ENCODE results near the gene PRM2.

GRCh38 chr16:11290102-11290893 is 14.0 kb upstream of the PRM2 start:
- TF ChIP-seq USF1 (IDR thresholded peaks at IDR 0.05; ENCODE audit: borderline replicate concordance, low read depth) (no peak), MXI1 (IDR thresholded peaks at IDR 0.05; ENCODE audit: low read depth, low read length) (no peak), CTCF (IDR thresholded peaks at IDR 0.05) (no peak), RCOR1 (IDR thresholded peaks at IDR 0.05; ENCODE audit: low read length) (no peak), POLR2AphosphoS5 (IDR thresholded peaks at IDR 0.05; ENCODE audit: low read depth, low read length) (no peak), PBX3 (IDR thresholded peaks at IDR 0.05) (no peak), NRF1 (IDR thresholded peaks at IDR 0.05; ENCODE audit: low read depth, low read length) (no peak), REST (IDR thresholded peaks at IDR 0.05; ENCODE audit: low read depth, low read length) (no peak)

Measured in SK-N-SH (cell line).